H7 (cell line): Measurements from ENCODE around the gene ERGIC1. TPM values are rescaled to one million over a fixed set of nuclear protein-coding genes. Genes with fewer than 3 reads are reported as not detected.
A peak's percentile ranks its signal among the peaks of the same experiment; 100 is the strongest.
"Not testable (repeated sequence)": the region's sequence is repeated elsewhere in the genome, so short reads cannot be mapped to it uniquely, and the experiment has no call there.

ENCODE experiments used
- DNase-seq: peaks from one replicate; pipeline ENCODE4 v3.0.0; 2012
- H3K27me3 ChIP-seq: 2 replicates; pipeline ENCODE4 v1.6.0; 2011; ENCODE audit warnings: mild to moderate bottlenecking, low read length; ENCODE audit not compliant: control insufficient read depth, insufficient read depth
- H3K36me3 ChIP-seq: replicated peaks from 2 replicates; pipeline ENCODE4 v1.5.1; 2011; ENCODE audit warnings: low read length; ENCODE audit not compliant: control insufficient read depth, insufficient read depth
- H3K4me3 ChIP-seq: 2 replicates; pipeline ENCODE4 v1.5.1; 2011; ENCODE audit warnings: low read depth, mild to moderate bottlenecking, control low read depth, low read length, moderate library complexity; ENCODE audit not compliant: insufficient read depth
- total RNA-seq: library from RNA; depleted of rRNA; stranded (reverse); fragments of >200 nt; shearing (Covaris generic); gene quantifications from 2 replicates; pipeline ENCODE4 v1.2.3, GENCODE V29; 2014

ERGIC1 gene
- total RNA-seq, 1 experiment from 2014 or later = 102 TPM

- no peaks in the 10 kb centered on the region for H3K27me3 ChIP-seq
- peak; percentile 77 for DNase-seq
- H3K36me3 ChIP-seq = no peaks in the 10 kb centered on the region; the same call in 1 of the 2 replicates
- H3K4me3 ChIP-seq = no peak overlapping the region
Measured at GRCh38 chr5:172843825-172844576, 9.9 kb downstream of the ERGIC1 start.

GRCh38 chr5:172844577-172844838, 10.5 kb downstream of the ERGIC1 start:
- DNase-seq = peak; percentile 38
- H3K36me3 ChIP-seq = no peaks in the 10 kb centered on the region; the same call in 1 of the 2 replicates
- H3K27me3 ChIP-seq = no peaks in the 10 kb centered on the region
- H3K4me3 ChIP-seq = no peak overlapping the region

GRCh38 chr5:172845154-172845553, 11.1 kb downstream of the ERGIC1 start:
- no peaks in the 10 kb centered on the region for H3K27me3 ChIP-seq
- H3K4me3 ChIP-seq = no peak overlapping the region
- no peaks in the 10 kb centered on the region; the same call in 1 of the 2 replicates for H3K36me3 ChIP-seq
- DNase-seq = peak; percentile 18

- H3K4me3 ChIP-seq = no peak overlapping the region
- peak; percentile 30 for DNase-seq
- H3K36me3 ChIP-seq = no peaks in the 10 kb centered on the region; the same call in 1 of the 2 replicates
- no peaks in the 10 kb centered on the region for H3K27me3 ChIP-seq
Measured at GRCh38 chr5:172845576-172845975, 11.5 kb downstream of the ERGIC1 start.

- H3K4me3 ChIP-seq = no peak overlapping the region
- H3K36me3 ChIP-seq = no peaks in the 10 kb centered on the region; the same call in 1 of the 2 replicates
- no peaks in the 10 kb centered on the region for H3K27me3 ChIP-seq
- DNase-seq = no peak
Measured at GRCh38 chr5:172846249-172846648, 12.2 kb downstream of the ERGIC1 start.

- Histone ChIP-seq H3K27me3 (no peaks in the 10 kb centered on the region), H3K36me3 (no peaks in the 10 kb centered on the region; the same call in 1 of the 2 replicates), H3K4me3 (no peak overlapping the region)
- no peak for DNase-seq
Measured at GRCh38 chr5:172846677-172847076, 12.6 kb downstream of the ERGIC1 start.

GRCh38 chr5:172847584-172847983, 13.5 kb downstream of the ERGIC1 start:
- H3K4me3 ChIP-seq, H3K36me3 ChIP-seq, H3K27me3 ChIP-seq, DNase-seq: not testable (repeated sequence)

GRCh38 chr5:172848419-172848818, 14.4 kb downstream of the ERGIC1 start:
- DNase-seq = no peak
- Histone ChIP-seq H3K27me3 (no peaks in the 10 kb centered on the region), H3K36me3 (no peaks in the 10 kb centered on the region; the same call in 1 of the 2 replicates), H3K4me3 (no peak overlapping the region)

GRCh38 chr5:172849606-172850453, 15.8 kb downstream of the ERGIC1 start:
- DNase-seq = no peak
- no peak overlapping the region for H3K4me3 ChIP-seq

GRCh38 chr5:172850454-172850797, 16.4 kb downstream of the ERGIC1 start:
- H3K27me3 ChIP-seq = no peaks in the 10 kb centered on the region
- DNase-seq = no peak
- no peak overlapping the region for H3K4me3 ChIP-seq
- H3K36me3 ChIP-seq = no peaks in the 10 kb centered on the region; the same call in 1 of the 2 replicates

More at GRCh38 chr5:172849606-172850453, 15.8 kb downstream of the ERGIC1 start:
- H3K27me3 ChIP-seq = no peaks in the 10 kb centered on the region
- H3K36me3 ChIP-seq = no peaks in the 10 kb centered on the region; the same call in 1 of the 2 replicates

- H3K4me3 ChIP-seq, H3K36me3 ChIP-seq, H3K27me3 ChIP-seq, DNase-seq: not testable (repeated sequence)
Measured at GRCh38 chr5:172851254-172851653, 17.2 kb downstream of the ERGIC1 start.

- no peak overlapping the region for H3K4me3 ChIP-seq
- no peaks in the 10 kb centered on the region; the same call in 1 of the 2 replicates for H3K36me3 ChIP-seq
- no peak for DNase-seq
- no peaks in the 10 kb centered on the region for H3K27me3 ChIP-seq
Measured at GRCh38 chr5:172852490-172853354, 18.7 kb downstream of the ERGIC1 start.

- Histone ChIP-seq H3K27me3 (no peaks in the 10 kb centered on the region), H3K4me3 (no peak overlapping the region), H3K36me3 (no peaks in the 10 kb centered on the region; the same call in 1 of the 2 replicates)
- no peak for DNase-seq
Measured at GRCh38 chr5:172853355-172853975, 19.4 kb downstream of the ERGIC1 start.

GRCh38 chr5:172854451-172854871, 20.4 kb downstream of the ERGIC1 start:
- H3K27me3 ChIP-seq = no peaks in the 10 kb centered on the region
- H3K36me3 ChIP-seq = no peaks in the 10 kb centered on the region; the same call in 1 of the 2 replicates
- no peak overlapping the region for H3K4me3 ChIP-seq
- no peak for DNase-seq
